NCI-H526 (cell line): ENCODE results near the gene FAHD1.
"Not testable (repeated sequence)": the region's sequence is repeated elsewhere in the genome, so short reads cannot be mapped to it uniquely, and the experiment has no call there.

Source experiments
- DNase-seq, 2 experiments: peaks; one replicate each; lab custom pipeline; 2025; lab: John Stamatoyannopoulos, UW

Gene FAHD1

GRCh38 chr16:1846416-1846815, 19.4 kb downstream of the FAHD1 start:
- DNase-seq, result no peak

GRCh38 chr16:1850981-1851380, 24.0 kb downstream of the FAHD1 start:
- DNase-seq, result no peak

- no peak for DNase-seq
Measured at GRCh38 chr16:1851793-1852192, 24.8 kb downstream of the FAHD1 start.

- DNase-seq, result no peak
Measured at GRCh38 chr16:1857433-1858097, 30.6 kb downstream of the FAHD1 start.

- DNase-seq, result no peak
Measured at GRCh38 chr16:1858189-1858865, 31.3 kb downstream of the FAHD1 start.

GRCh38 chr16:1859650-1860049, 32.6 kb downstream of the FAHD1 start:
- DNase-seq, result no peak

- no peak for DNase-seq
Measured at GRCh38 chr16:1861730-1862129, 34.7 kb downstream of the FAHD1 start.

- DNase-seq, result no peak
Measured at GRCh38 chr16:1862394-1862793, 35.4 kb downstream of the FAHD1 start.

- DNase-seq, result peak in 1 of 2 experiments; percentile 50
Measured at GRCh38 chr16:1863681-1864460, 36.9 kb downstream of the FAHD1 start.

GRCh38 chr16:1865902-1866690, 39.1 kb downstream of the FAHD1 start:
- no peak for DNase-seq

- no peak for DNase-seq
Measured at GRCh38 chr16:1870365-1871082, 43.5 kb downstream of the FAHD1 start.

GRCh38 chr16:1871974-1872635, 45.1 kb downstream of the FAHD1 start, which contains the start of gene MEIOB:
MEIOB (minus strand) TSS chr16:1872164; CDS start chr16:1868175, 3,989 bp downstream.
- DNase-seq, result peak in 1 of 2 experiments; percentile 22

GRCh38 chr16:1874854-1875253, 47.8 kb downstream of the FAHD1 start:
- DNase-seq, result no peak

GRCh38 chr16:1876066-1876465, 49.1 kb downstream of the FAHD1 start:
- not testable (repeated sequence) for DNase-seq

- no peak for DNase-seq
Measured at GRCh38 chr16:1876468-1876867, 49.5 kb downstream of the FAHD1 start.

GRCh38 chr16:1877089-1877488, 50.1 kb downstream of the FAHD1 start:
- DNase-seq, result no peak

- DNase-seq, result no peak
Measured at GRCh38 chr16:1877804-1878203, 50.8 kb downstream of the FAHD1 start.

- no peak for DNase-seq
Measured at GRCh38 chr16:1878256-1878655, 51.2 kb downstream of the FAHD1 start.
